Gastrocnemius medialis (tissue), 4 donors: ENCODE results near the gene SCO2.

Experiments used
- CTCF ChIP-seq, 5 experiments: fragments of 450-650 bp in 3 of 5; fragments of 200-600 bp in 2 of 5; sonication (generic) in 2 of 5; IDR thresholded peaks in 4 of 5; conservative IDR thresholded peaks in 1 of 5; 1 replicate in 4 of 5; 2 replicates in 1 of 5; pipeline ENCODE4 v1.5.1; 2016 to 2019; ENCODE audit warnings: antibody characterized with exemption in 5 of 5, mild to moderate bottlenecking in 3 of 5, moderate library complexity in 3 of 5
- POLR2A ChIP-seq, 2 donors: fragments of 450-650 bp; IDR thresholded peaks; one replicate each; pipeline ENCODE4 v1.6.1; 2017; ENCODE audit warnings: antibody characterized with exemption in 2 of 2, mild to moderate bottlenecking in 2 of 2, moderate library complexity in 2 of 2

DNA sequence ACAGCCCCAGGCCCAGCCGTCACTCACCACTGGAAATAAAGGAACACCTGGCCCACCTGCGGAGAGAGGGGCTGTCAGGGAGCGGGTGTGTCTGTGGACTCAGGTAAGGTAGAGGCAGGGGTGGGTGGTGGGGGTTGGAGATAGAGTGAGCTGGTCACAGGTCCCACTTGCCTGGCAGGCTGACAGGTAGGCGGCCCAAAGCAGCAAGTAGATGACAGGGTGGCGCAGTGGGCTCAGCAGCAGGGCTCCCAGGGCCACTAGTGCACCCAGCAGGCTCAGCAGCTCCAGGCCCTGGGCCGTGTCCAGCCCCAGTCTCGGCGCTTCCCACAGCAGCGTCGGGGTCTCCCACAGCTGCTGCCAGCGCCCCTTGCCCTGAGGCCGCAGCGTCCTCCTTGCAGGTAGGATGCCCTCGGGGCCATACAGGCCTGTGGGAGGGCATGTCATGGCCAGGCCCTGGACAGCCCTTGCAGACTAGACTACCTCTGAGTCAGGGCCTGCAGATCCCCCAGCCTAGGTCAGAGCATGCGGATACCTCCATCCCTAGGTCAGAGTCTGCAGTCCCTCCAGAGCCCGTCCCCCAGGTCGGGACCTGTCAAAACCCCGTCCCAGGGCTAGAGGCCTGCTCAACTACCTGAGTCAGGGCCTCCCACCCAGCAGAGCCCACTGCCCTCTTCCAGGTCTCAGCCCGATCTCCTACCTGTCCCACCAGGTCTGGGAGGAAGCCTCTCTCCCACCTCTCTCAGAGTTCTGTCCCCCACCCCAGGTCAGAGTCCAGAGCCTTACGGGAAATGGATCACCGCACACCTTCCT is 18.6 kb downstream of the SCO2 start:
- no peak for TF ChIP-seq POLR2A (IDR thresholded peaks at IDR 0.05)
- TF ChIP-seq CTCF (IDR thresholded peaks at IDR 0.05 in 4 of 5, conservative IDR thresholded peaks at IDR 0.05 in 1 of 5) = no peak
